NCI-H774 (cell line): ENCODE results near the gene ZBED6.
"Not testable (repeated sequence)": the region's sequence is repeated elsewhere in the genome, so short reads cannot be mapped to it uniquely, and the experiment has no call there.

Source experiments
- DNase-seq: peaks from one replicate; lab custom pipeline; 2025; lab: John Stamatoyannopoulos, UW

The ZBED6 gene, protein sequence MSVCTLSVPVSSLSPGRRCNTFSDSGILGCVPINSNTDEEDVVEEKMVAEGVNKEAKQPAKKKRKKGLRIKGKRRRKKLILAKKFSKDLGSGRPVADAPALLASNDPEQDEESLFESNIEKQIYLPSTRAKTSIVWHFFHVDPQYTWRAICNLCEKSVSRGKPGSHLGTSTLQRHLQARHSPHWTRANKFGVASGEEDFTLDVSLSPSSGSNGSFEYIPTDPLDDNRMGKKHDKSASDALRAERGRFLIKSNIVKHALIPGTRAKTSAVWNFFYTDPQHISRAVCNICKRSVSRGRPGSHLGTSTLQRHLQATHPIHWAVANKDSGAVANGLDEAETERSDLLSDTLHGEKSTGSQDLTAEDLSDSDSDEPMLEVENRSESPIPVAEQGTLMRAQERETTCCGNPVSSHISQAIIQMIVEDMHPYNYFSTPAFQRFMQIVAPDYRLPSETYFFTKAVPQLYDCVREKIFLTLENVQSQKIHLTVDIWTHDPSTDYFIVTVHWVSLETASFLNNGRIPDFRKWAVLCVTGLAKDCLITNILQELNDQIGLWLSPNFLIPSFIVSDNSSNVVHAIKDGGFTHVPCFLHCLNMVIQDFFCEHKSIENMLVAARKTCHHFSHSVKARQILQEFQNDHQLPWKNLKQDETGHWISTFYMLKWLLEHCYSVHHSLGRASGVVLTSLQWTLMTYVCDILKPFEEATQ (N-terminal part only)

GRCh38 chr1:203795441-203796235 is at the start of gene ZBED6, which contains the start of gene ZC3H11A:
Gene ZBED6 (plus strand): TSS chr1:203795623. CDS start chr1:203797523, 1,900 bp downstream.
Gene ZC3H11A (plus strand): TSS chr1:203795623. CDS start chr1:203817071, 21,448 bp downstream.
- peak; percentile 97 for DNase-seq

- DNase-seq, result no peak
These were observed 49.1 kb upstream of the ZBED6 start for GRCh38 chr1:203746281-203746680.

DNA sequence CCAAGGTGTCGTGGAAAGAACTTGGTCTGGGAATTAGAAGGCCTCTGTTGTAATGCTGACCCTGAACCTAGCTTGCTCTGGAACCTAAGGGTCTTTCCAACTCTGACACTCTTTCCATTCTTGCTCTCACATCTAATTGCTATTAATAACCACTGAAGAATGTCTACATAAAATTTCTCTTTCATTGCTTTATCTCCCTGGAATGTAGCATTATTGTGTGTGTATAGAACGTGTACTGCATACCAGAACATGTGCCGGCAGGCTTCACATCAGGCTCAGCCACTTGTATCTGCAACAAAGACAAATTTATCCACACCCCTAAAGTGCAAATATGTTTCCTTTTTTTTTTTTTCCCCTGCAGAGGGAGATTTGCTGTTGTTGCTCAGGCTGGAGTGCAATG is 44.4 kb upstream of the ZBED6 start:
- no peak for DNase-seq

- not testable (repeated sequence) for DNase-seq
These were observed 43.6 kb upstream of the ZBED6 start for GRCh38 chr1:203751618-203752361.

DNA sequence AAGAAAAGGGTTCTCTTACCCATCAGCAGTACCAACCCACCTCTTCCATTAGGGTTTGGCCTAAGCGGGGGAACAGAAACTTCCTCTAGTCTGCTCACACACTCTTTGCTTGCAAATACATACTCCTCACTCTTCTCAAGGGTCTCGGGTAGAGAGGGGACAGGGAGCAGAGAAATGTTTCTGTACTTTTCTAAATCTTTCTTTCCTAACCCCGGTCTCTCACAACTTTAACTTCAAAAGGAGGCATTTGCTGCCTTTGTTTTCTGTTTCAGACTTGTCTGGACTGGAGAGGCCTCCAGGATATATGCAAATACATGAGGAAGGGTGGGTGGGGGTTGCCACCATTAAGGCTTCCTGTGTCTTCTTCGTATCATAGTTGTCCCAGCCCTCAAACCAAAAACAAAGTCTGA is 41.0 kb upstream of the ZBED6 start:
- DNase-seq, result no peak

GRCh38 chr1:203756036-203756435 is 39.4 kb upstream of the ZBED6 start:
- DNase-seq, result no peak

GRCh38 chr1:203758749-203759148 is 36.7 kb upstream of the ZBED6 start:
- not testable (repeated sequence) for DNase-seq

DNA sequence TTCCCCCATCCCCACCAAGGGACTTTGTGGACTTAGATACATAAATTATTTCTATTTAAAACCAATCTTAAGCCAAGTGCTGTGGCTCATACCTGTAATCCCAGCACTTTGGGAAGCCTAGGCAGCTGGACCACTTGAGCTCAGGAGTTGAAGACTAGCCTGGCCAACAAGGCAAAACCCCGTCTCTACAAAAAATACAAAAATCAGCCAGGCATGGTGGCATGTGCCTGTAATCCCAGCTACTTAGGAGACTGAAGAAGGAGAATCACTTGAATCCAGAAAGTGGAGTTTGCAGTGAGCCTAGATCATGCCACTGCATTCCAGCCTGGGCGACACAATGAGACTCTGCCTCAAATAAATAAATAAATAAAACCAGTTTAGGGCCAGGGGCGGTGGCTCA is 34.9 kb upstream of the ZBED6 start:
- no peak for DNase-seq

- DNase-seq, result not testable (repeated sequence)
These were observed 33.5 kb upstream of the ZBED6 start for GRCh38 chr1:203761958-203762357.

- no peak for DNase-seq
These were observed 31.9 kb upstream of the ZBED6 start for GRCh38 chr1:203763505-203763904.

GRCh38 chr1:203764105-203765028 is 31.1 kb upstream of the ZBED6 start:
- DNase-seq, result no peak

DNA sequence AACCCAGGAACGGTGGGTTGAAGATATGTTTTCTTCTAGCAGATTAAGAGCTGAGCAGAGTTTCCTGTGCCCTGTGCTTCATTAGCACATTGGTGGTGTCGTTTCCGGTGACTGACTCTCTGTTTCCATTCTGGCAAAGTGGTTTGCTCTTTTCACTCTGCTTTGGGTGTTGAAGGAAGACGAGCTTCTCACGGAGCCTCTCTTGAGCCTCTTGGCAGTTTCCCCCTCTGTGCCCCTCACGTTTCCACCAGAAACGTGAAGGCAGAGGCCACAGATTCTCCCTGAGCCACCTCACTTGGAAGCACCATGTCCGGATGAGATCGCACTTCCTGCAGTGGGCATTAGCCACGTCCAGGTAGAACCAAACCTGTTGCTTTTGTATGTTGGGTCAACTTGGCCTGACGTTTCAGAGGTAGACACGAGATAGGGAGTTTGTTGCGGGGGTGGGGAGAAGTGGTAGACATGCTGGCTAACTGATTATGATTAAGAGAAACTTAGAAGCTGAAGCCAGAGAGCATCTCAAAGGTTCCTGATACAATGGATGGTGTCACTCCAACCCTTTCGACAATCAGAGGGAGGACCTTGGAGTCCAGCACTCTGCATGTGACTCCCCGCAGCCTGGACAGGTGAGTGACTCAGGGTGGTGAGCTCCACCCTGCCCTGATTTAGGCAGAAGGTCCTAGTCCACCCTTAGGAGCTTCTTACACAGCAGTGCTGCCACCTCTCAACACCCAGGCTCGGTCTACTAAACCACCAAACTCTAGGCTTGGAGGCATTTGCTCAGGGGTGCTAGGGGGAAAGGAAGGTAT is 30.2 kb upstream of the ZBED6 start, which contains the start of gene LAX1:
TSS of gene LAX1 (plus strand) at position 155 of the 809 bp plus-strand sequence. CDS start at position 538, 383 bp downstream.
- DNase-seq, result no peak

DNA sequence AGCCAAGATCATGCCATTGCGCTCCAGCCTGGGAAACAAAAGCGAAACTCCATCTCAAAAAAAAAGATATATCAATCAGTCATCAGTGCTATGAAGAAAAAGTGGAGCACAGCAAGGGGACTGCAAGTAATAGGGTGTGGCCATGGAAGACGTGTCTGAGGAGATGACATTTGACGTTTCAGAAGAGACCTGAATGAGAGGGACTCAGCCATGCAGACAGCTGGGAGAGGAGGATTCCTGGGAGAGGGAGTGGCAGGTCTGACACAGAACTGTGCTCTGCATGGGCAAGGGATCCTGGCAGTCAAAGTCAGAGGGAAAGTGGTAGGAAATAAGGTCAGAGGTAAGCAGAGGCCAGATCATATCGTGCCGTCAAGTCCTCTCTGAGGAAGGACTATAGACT is 27.2 kb upstream of the ZBED6 start:
- no peak for DNase-seq

DNA sequence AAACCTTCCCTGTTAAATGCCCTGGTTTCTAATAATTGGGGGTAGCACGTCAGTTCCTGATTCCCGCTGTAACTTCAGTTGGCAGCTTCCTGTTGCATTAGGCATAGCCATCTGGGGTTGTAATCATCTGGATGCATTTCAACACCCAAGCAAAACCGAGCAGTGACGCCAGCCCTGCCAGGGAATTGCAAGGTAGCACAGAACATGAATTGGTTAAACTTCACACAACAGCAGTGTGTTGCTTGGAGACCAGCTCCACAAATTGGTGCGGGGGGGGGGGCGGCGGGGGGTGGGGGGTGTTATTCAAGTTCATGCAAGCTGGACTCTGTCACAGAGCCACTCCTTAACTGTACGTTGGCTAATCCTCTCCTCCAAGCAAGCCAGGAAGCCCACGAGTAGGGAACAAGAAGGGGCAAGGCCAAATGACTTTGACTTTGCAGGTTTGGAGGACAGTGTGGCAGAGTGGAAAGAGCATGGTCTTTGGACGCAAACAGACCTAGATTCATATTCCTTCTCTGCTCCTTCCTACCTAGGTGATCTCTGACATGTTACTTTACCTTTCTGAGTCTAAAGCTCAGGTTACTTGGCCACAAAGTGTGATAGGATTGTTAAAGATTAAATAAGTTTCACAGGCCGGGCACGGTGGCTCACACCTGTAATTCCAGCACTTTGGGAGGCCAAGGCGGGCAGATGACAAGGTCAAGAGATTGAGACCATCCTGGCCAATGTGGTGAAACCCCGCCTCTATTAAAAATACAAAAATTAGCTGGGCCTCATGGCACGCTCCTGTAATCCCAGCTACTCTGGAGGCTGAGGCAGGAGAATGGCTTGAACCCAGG is 25.7 kb upstream of the ZBED6 start:
- DNase-seq, result peak; percentile 37

- DNase-seq, result no peak
These were observed 23.5 kb upstream of the ZBED6 start for GRCh38 chr1:203771901-203772301.

DNA sequence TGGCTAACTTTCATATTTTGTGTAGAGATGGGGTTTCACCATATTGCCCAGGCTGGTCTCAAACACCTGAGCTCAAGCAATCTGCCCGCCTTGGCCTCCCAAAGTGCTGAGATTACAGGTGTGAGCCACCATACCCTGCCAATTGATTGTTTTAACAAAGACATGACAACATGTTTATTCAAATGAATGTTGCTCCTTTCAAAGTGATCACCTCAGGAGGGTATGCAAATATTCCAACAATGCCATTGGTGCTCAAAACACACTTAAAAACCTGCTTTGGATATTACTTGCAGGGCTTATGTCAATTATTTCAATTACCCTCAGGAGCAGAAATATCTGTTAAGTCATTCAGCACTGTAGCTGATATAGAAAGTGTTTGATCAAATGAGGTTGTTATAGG is 22.6 kb upstream of the ZBED6 start:
- DNase-seq, result no peak

GRCh38 chr1:203776636-203777035 is 18.8 kb upstream of the ZBED6 start:
- no peak for DNase-seq

DNA sequence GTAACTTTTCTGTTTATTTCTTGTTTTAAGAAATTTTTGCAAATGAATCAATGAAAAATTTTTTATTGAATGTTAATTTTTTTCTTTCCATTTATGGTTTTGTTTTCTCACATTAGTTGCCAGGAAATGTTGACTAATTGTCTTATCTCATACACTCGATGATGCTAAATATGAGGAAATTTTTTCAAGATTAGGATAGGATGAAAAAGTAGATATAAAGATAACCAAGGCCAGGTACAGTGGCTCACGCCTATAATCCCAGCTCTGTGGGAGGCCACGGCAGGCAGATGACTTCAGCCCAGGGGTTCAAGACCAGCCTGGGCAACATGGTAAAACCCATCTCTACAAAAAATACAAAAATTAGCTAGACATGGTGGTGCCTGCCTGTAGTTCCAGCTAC is 17.8 kb upstream of the ZBED6 start:
- no peak for DNase-seq

DNA sequence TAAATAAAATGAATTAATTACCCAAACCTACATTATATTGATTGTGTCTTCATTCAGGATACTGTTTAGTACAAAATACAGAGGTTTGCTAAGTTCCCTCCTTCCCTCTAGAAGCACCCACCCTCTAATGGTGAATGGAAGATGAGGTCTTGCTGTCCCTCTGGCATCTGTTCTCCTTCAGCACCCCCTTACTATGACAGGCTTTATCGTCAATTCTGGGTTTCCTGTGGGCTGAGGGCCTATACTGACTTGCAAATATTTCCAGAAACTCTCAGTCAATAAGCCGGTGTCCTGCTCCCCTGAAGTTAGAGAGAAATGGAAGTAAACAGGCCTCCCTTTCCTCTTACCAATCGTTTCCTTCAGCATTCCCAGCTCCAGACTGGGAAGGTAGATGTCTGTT is 17.3 kb upstream of the ZBED6 start:
- no peak for DNase-seq
